HG02840 (cell line): ENCODE measurements around the gene SUCNR1.
"Not testable (repeated sequence)": the region's sequence is repeated elsewhere in the genome, so short reads cannot be mapped to it uniquely, and the experiment has no call there.

Experiments used
- ATAC-seq: cut with Tn5 transposase; IDR thresholded peaks from one replicate; pipeline ENCODE4 v1.9.1; 2021; ENCODE audit warnings: mild to moderate bottlenecking, moderate library complexity, moderate number of reproducible peaks; ENCODE audit not compliant: unreplicated experiment, low FRiP score

Gene SUCNR1, protein sequence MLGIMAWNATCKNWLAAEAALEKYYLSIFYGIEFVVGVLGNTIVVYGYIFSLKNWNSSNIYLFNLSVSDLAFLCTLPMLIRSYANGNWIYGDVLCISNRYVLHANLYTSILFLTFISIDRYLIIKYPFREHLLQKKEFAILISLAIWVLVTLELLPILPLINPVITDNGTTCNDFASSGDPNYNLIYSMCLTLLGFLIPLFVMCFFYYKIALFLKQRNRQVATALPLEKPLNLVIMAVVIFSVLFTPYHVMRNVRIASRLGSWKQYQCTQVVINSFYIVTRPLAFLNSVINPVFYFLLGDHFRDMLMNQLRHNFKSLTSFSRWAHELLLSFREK

DNA sequence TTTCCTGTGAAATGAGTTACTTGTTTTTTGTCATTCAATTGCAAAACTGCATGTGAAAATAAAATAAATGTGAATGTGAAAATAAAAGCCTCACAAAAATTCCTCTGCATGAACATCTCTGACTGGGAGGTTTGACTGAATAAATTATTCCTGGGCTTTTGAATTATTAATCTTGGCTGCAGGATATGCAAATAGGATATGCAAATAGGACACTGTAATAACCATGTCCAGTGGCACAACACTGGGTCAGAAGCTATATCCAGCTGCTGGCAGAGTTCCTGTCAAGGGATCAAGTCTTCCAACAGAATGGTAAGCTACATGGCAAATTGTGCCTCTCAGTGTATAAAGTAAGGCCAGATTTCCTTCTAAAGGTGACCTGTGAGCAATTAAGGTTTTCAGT is at the start of gene SUCNR1:
TSS of gene SUCNR1 (plus strand) at position 246 of the 400 bp plus-strand sequence. CDS start 6,250 bp downstream, outside the sequence.
- no peak for ATAC-seq

- ATAC-seq = no peak
Measured at GRCh38 chr3:151827816-151828215, 45.6 kb upstream of the SUCNR1 start.

GRCh38 chr3:151835751-151836525 is 37.5 kb upstream of the SUCNR1 start:
- ATAC-seq = no peak

DNA sequence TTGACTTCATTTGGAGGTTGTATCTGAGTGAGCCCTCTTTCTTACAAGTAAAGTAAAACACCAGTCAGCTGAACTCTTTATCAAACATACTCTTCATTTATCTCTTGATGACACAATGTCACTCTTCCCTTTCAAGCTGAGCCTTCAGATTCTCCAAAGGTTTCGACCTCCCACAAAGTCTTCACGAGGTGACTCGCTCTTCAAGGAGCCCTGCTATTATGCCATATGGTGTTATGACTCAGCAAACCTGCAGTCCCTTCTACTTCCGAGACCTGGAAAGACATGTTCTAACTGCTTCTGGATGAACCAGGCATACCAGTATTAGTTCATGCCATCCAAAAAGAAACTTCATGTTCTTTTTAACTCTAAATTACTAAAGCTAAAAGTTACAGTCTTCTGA is 36.4 kb upstream of the SUCNR1 start:
- no peak for ATAC-seq

DNA sequence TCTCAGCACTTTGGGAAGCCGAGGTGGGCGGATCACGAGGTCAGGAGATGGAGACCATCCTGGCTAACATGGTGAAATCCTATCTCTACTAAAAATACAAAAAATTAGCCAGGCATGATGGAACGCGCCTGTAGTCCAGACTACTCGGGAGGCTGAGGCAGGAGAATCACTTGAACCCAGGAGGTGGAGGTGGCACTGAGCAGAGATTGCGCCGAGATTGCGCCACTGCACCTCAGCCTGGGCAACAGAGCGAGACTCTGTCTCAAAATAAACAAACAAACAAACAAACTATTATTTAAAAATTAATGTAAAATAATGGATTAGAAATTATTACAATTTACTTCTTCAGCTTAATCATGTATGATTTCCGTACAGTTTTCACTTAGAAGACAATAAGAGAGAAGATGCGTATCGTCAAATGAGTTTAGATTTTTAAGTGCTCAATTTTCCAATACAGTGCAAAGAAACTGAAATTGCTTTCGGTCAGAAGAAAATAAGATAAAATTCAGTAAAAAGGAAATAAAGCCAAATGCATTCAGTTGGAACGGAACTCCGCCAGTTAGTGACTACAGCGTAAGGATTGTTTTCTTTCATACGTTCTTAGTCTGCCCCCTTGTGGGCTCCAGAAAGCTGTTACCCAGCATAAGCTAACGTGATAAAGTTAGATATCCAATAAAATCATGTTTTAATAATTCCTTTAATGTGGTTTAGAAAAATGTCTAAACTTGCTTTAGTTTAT is 34.7 kb upstream of the SUCNR1 start:
- no peak for ATAC-seq

DNA sequence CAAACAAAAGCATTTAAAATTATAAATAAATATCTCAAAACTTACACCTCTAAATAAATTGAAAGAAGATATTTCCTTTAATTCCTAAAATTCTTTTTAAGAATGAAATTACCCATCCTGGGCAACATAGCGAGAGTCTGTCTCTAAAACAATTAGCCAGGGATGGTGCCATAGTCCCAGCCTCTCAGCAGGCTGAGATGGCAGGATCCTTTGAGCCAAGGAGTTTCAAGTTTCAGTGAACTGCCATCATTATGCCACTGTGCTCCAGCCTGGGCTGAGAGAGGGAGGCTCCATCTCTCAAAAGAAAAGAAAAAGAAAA is 34.2 kb upstream of the SUCNR1 start:
- no peak for ATAC-seq

DNA sequence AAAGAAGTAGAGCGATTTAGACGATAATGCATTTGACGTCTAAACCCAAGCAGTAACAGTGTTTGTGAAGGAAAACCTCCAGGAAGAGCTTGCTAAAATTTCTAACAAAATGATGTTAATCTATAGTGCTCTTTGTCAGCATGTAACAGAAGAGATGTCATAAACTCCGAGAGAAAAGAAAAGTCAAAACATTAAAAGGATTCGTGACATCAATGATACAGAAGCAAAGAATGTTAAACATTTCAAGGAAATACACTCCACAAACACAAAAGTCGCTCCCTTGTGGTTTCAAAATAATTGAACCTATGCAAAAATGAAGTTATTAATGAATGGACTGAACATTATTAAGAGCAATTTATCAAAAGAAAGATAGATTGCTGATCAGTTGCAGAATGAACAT is 31.6 kb upstream of the SUCNR1 start:
- no peak for ATAC-seq

GRCh38 chr3:151843275-151843674 is 30.2 kb upstream of the SUCNR1 start:
- no peak for ATAC-seq

DNA sequence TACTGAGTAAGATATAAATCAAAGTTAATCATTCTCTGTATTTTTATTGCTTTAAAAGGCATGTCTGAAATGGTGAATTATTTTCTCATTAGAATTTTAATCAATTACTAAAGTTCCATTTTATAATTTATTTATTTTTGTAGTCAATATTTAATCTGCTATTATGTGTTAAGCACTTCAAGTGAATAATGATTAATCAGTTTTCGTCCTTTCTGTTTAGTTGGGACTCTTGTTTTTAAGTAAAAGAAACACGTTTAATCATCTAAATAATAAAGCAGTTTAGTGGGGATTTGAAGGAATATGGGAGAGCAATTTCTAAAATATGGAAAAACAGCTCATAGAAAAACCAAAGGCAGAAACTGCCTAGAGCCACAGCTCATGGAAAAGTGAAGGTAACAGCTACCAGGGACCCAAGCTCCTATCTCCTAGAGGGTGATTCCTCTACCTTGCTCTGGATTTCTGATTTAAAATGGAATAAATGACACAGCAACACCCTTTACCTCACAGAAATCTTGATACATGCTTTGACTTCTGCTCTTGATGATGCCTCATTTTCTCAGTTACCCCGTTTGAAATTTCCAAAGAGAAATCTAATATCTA is 28.0 kb upstream of the SUCNR1 start:
- no peak for ATAC-seq

GRCh38 chr3:151850065-151850464 is 23.4 kb upstream of the SUCNR1 start:
- not testable (repeated sequence) for ATAC-seq

- no peak for ATAC-seq
Measured at GRCh38 chr3:151852074-151852811, 21.2 kb upstream of the SUCNR1 start.

DNA sequence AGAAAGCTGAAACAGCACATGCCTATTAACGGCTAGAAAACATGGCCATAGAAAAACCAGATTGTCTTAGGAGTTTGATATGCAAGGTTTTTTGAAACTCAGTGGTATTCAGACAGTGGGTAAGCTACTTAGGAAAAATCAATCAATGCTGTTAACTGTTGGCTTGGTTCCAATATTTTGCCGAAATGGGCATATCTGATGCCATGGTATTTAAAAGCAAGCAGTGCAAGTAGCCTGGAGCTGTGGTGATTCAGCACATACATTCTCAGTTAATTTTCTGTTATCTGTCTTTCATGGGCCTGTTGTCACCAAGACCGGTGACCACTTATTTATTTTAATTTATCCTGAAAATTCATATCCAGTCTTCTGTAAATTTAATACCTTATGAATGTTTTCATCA is 17.3 kb upstream of the SUCNR1 start:
- no peak for ATAC-seq

- no peak for ATAC-seq
Measured at GRCh38 chr3:151856641-151857040, 16.8 kb upstream of the SUCNR1 start.

- no peak for ATAC-seq
Measured at GRCh38 chr3:151859233-151859673, 14.2 kb upstream of the SUCNR1 start.

- no peak for ATAC-seq
Measured at GRCh38 chr3:151859905-151860304, 13.5 kb upstream of the SUCNR1 start.

DNA sequence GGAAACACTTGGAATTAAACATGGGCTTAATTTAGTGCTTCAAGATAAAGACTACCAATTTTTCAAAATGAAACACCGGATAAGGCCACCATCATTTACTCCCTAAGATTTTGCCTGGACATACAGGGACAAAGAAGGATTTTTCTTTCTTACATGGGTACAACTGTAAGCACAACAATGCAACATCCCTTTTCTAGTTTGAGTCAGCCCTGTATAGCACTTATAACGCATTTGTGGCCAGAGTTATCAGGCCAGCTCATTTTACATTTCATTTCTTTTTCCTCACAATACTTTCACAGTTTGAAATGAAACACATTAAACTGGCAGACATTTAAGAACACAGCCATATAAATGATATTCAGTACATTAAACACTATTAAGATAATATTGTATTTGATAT is 9.8 kb upstream of the SUCNR1 start:
- no peak for ATAC-seq

DNA sequence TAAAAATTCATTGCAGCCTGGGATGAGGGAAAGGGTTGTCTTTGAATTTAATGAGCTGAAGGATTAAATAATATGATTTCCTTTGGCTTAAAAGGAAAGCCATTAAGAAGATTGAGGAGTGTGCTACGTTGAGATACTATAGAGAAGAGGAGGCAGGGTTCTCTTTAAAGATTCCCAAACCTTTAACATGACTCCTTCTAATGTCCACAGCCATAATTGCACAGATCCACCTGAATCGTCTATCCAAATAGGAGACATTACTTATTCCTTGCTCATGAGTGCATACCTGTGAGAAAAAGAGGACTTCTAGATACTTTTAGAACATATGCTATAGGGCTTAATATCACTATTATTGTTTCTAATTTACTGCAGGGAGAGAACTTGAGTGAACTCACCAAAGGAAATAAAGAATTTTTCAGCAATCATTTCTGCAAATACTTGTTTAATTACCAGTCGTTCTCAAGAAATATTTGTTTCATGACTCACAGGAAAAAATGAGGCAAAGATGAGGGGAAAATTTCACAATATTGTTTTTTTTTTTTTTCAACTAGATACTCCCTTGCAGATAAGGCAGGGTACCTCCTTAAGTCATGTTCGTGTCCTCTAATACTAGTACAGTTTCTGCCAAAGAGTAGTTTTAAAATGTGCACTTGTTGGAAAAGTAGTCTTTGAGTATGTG is 8.9 kb upstream of the SUCNR1 start:
- no peak for ATAC-seq

- ATAC-seq = no peak
Measured at GRCh38 chr3:151866711-151867410, 6.6 kb upstream of the SUCNR1 start.

DNA sequence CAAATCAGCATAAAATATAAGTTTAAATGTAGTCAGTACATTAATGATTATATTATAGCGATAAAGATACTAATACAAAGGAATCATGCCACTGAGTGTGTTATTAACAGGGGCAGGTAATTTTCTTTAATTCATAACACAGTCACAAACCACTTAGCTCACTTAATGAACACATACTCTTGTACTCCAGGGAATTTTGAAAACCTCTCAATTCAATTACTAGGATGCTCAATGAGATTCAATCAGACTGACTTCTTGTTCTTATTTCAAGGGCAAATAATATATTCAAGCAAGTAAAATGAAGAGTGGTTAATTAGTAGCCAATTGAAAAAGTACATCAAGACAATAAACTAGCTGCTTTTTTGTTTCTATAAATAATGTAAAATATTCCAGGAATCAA is 5.8 kb upstream of the SUCNR1 start:
- ATAC-seq = no peak
